SKM-1 treated with dmso at 0.1 percent for 144 hours (cell line): ENCODE data around the gene HAUS3.
"Not testable (repeated sequence)": the region's sequence is repeated elsewhere in the genome, so short reads cannot be mapped to it uniquely, and the experiment has no call there.

Experiments
- DNase-seq: peaks from one replicate; lab custom pipeline; 2025; ENCODE audit not compliant: unreplicated experiment; lab: John Stamatoyannopoulos, UW

HAUS3 gene

GRCh38 chr4:2275546-2276251, 33.8 kb upstream of the HAUS3 start:
- DNase-seq = no peak

GRCh38 chr4:2275044-2275397, 33.1 kb upstream of the HAUS3 start:
- DNase-seq = not testable (repeated sequence)

GRCh38 chr4:2274320-2275043, 32.6 kb upstream of the HAUS3 start:
- DNase-seq = no peak

GRCh38 chr4:2273657-2274319, 31.9 kb upstream of the HAUS3 start:
- DNase-seq = no peak

- no peak for DNase-seq
These were observed 31.3 kb upstream of the HAUS3 start for GRCh38 chr4:2273221-2273620.

- DNase-seq = no peak
These were observed 30.9 kb upstream of the HAUS3 start for GRCh38 chr4:2272828-2273120.

- no peak for DNase-seq
These were observed 30.3 kb upstream of the HAUS3 start for GRCh38 chr4:2272026-2272827.

- DNase-seq = no peak
These were observed 29.5 kb upstream of the HAUS3 start for GRCh38 chr4:2271279-2272025.

GRCh38 chr4:2270341-2271165, 28.6 kb upstream of the HAUS3 start:
- no peak for DNase-seq

GRCh38 chr4:2269618-2270163, 27.8 kb upstream of the HAUS3 start:
- DNase-seq = no peak

- no peak for DNase-seq
These were observed 27.2 kb upstream of the HAUS3 start for GRCh38 chr4:2269206-2269531.

GRCh38 chr4:2268357-2269205, 26.7 kb upstream of the HAUS3 start:
- no peak for DNase-seq

- DNase-seq = no peak
These were observed 25.9 kb upstream of the HAUS3 start for GRCh38 chr4:2267841-2268240.

GRCh38 chr4:2267320-2267811, 25.4 kb upstream of the HAUS3 start:
- DNase-seq = no peak

- no peak for DNase-seq
These were observed 24.9 kb upstream of the HAUS3 start for GRCh38 chr4:2266821-2267220.

GRCh38 chr4:2266181-2266580, 24.3 kb upstream of the HAUS3 start:
- no peak for DNase-seq

GRCh38 chr4:2265113-2266110, 23.5 kb upstream of the HAUS3 start:
- DNase-seq = no peak
